Esophagus muscularis mucosa (tissue), 4 donors: Measurements from ENCODE around the gene NOSIP.

Experiments used
- EP300 ChIP-seq: sonication (generic); formaldehyde crosslinking; IDR thresholded peaks from one replicate; pipeline ENCODE4 v1.6.1; 2017; ENCODE audit warnings: antibody characterized with exemption
- POLR2A ChIP-seq: fragments of 450-650 bp; IDR thresholded peaks from one replicate; pipeline ENCODE4 v1.6.1; 2017; ENCODE audit warnings: antibody characterized with exemption, moderate library complexity, mild to moderate bottlenecking, low read depth
- POLR2AphosphoS5 ChIP-seq, 2 donors: sonication (generic); formaldehyde crosslinking; IDR thresholded peaks; one replicate each; pipeline ENCODE4 v1.6.1; 2017; ENCODE audit warnings: antibody characterized with exemption in 2 of 2
- TF ChIP-seq, protein P1 (sequence below), 3 experiments: fragments of 200-600 bp in 2 of 3; fragments of 450-650 bp in 1 of 3; sonication (generic) in 2 of 3; IDR thresholded peaks; one replicate each; pipeline ENCODE4 v1.5.1; 2017 to 2019; ENCODE audit warnings: antibody characterized with exemption in 3 of 3, mild to moderate bottlenecking in 2 of 3, moderate library complexity in 1 of 3

DNA sequence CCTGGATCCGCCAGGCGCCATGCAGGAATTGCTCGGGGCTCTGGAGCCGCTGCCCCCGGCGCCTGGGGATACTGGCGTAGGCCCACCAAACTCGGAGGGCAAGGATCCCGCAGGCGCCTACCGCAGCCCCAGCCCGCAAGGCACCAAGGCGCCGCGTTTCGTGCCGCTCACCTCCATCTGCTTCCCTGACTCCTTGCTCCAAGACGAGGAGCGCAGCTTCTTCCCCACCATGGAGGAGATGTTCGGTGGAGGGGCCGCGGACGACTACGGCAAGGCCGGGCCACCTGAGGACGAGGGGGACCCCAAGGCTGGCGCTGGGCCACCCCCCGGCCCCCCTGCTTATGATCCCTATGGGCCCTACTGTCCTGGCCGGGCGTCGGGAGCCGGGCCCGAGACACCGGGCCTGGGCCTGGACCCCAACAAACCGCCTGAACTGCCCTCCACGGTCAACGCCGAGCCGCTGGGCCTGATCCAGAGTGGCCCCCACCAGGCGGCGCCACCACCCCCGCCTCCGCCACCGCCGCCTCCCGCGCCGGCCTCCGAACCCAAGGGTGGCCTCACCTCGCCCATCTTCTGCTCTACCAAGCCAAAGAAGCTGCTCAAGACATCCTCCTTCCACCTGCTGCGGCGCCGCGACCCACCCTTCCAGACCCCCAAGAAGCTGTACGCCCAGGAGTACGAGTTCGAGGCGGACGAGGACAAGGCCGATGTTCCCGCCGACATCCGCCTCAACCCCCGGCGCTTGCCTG is 16.8 kb upstream of the NOSIP start:
- no peak for TF ChIP-seq EP300
- TF ChIP-seq, protein P1, sequence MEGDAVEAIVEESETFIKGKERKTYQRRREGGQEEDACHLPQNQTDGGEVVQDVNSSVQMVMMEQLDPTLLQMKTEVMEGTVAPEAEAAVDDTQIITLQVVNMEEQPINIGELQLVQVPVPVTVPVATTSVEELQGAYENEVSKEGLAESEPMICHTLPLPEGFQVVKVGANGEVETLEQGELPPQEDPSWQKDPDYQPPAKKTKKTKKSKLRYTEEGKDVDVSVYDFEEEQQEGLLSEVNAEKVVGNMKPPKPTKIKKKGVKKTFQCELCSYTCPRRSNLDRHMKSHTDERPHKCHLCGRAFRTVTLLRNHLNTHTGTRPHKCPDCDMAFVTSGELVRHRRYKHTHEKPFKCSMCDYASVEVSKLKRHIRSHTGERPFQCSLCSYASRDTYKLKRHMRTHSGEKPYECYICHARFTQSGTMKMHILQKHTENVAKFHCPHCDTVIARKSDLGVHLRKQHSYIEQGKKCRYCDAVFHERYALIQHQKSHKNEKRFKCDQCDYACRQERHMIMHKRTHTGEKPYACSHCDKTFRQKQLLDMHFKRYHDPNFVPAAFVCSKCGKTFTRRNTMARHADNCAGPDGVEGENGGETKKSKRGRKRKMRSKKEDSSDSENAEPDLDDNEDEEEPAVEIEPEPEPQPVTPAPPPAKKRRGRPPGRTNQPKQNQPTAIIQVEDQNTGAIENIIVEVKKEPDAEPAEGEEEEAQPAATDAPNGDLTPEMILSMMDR (IDR thresholded peaks at IDR 0.05), result no peak
- no peak for TF ChIP-seq POLR2A
- no peak for TF ChIP-seq POLR2AphosphoS5 (IDR thresholded peaks at IDR 0.05)
